B cell (primary cell): Measurements from ENCODE around the gene ZNF655. TPM values are rescaled to one million over a fixed set of nuclear protein-coding genes. Genes with fewer than 3 reads are reported as not detected.

Source experiments
- ATAC-seq: fragments of 200-7000 bp; cut with Tn5 transposase; one replicate; pipeline ENCODE4 v1.10.0; 2021; ENCODE audit warnings: low read depth, mild to moderate bottlenecking, moderate number of reproducible peaks, moderate library complexity
- CTCF ChIA-PET: fragments of 350-600 bp; sonication (Branson Sonifier 250); formaldehyde crosslinking; loops from one replicate; lab custom pipeline; 2021; ENCODE audit warnings: antibody characterized with exemption, inconsistent platforms; lab: Charles Lee
- POLR2A ChIA-PET: fragments of 350-600 bp; sonication (Branson Sonifier 250); formaldehyde crosslinking; loops from one replicate; lab custom pipeline; 2021; ENCODE audit warnings: antibody characterized with exemption; lab: Charles Lee
- DNase-seq: peaks from one replicate; pipeline ENCODE4 v3.0.0; 2013
- H2AFZ ChIP-seq: 2 replicates; pipeline ENCODE4 v1.6.1; 2012; ENCODE audit warnings: mild to moderate bottlenecking, low read depth, low read length; ENCODE audit not compliant: insufficient read depth, poor library complexity, severe bottlenecking
- H3K27ac ChIP-seq, 2 donors: 1 replicate in 1 of 2; 2 replicates in 1 of 2; pipeline ENCODE4 v1.5.1; 2012 to 2013; ENCODE audit warnings: low read length in 2 of 2, mild to moderate bottlenecking in 2 of 2, moderate library complexity in 1 of 2
- H3K27me3 ChIP-seq, 4 experiments: fragments of 200-600 bp in 1 of 4; sonication (generic) in 1 of 4; replicated peaks in 1 of 4; 1 replicate in 2 of 4; 2 replicates in 2 of 4; pipeline versions ENCODE4 v1.6.1 to v1.7.0; 2013 to 2016; ENCODE audit warnings: low read length in 3 of 4, mild to moderate bottlenecking in 2 of 4, mixed read lengths in 1 of 4, moderate library complexity in 1 of 4; ENCODE audit not compliant: insufficient read depth in 4 of 4, control insufficient read depth in 3 of 4; ENCODE audit errors: control extremely low read depth in 1 of 4
- H3K36me3 ChIP-seq, 2 experiments: replicated peaks in 1 of 2; 1 replicate in 1 of 2; 2 replicates in 1 of 2; pipeline versions ENCODE4 v1.6.1 to v1.7.1; 2013; ENCODE audit warnings: low read length in 1 of 2; ENCODE audit not compliant: insufficient read depth in 2 of 2, control insufficient read depth in 1 of 2; ENCODE audit errors: control extremely low read depth in 1 of 2, extremely low read depth in 1 of 2
- H3K4me1 ChIP-seq, 2 donors: fragments of 200-600 bp in 1 of 2; sonication (generic) in 1 of 2; 1 replicate in 1 of 2; 2 replicates in 1 of 2; pipeline versions ENCODE4 v1.5.1 to v1.6.1; 2013 to 2017; ENCODE audit warnings: low read length in 2 of 2; ENCODE audit not compliant: control insufficient read depth in 2 of 2, insufficient read depth in 2 of 2
- H3K4me2 ChIP-seq: replicated peaks from 2 replicates; pipeline ENCODE3; 2012; ENCODE audit warnings: mild to moderate bottlenecking, low read depth, low read length; ENCODE audit not compliant: poor library complexity, severe bottlenecking
- H3K4me3 ChIP-seq, 5 experiments: fragments of 200-600 bp in 1 of 5; sonication (generic) in 1 of 5; 1 replicate in 3 of 5; 2 replicates in 2 of 5; pipeline versions ENCODE4 v1.5.1 to v1.7.0; 2011 to 2016; ENCODE audit warnings: low read length in 4 of 5, mild to moderate bottlenecking in 4 of 5, low read depth in 2 of 5, control low read depth in 1 of 5, moderate library complexity in 1 of 5; ENCODE audit not compliant: insufficient read depth in 1 of 5; ENCODE audit errors: control extremely low read depth in 1 of 5, extremely low read depth in 1 of 5
- H3K79me2 ChIP-seq: fragments of 200-600 bp; sonication (generic); one replicate; pipeline ENCODE4 v1.6.0; 2016; ENCODE audit warnings: low read length; ENCODE audit not compliant: control insufficient read depth, insufficient read depth
- H3K9ac ChIP-seq: fragments of 200-600 bp; sonication (generic); 2 replicates; pipeline ENCODE4 v1.6.1; 2017; ENCODE audit warnings: mild to moderate bottlenecking, low read length, moderate library complexity
- H3K9me3 ChIP-seq, 3 donors: one replicate each; pipeline versions ENCODE4 v1.6.1 to v1.7.1; 2013; ENCODE audit warnings: low read length in 2 of 3; ENCODE audit not compliant: control insufficient read depth in 2 of 3, insufficient read depth in 1 of 3; ENCODE audit errors: control extremely low read depth in 1 of 3
- H4K20me1 ChIP-seq: 2 replicates; pipeline ENCODE4 v1.6.0; 2012; ENCODE audit warnings: mild to moderate bottlenecking, low read length; ENCODE audit not compliant: insufficient read depth, control insufficient read depth, poor library complexity, severe bottlenecking
- H3K27ac Mint-ChIP-seq: one replicate; pipeline ENCODE4 v1.8.0; 2021; ENCODE audit warnings: mixed read lengths
- H3K27me3 Mint-ChIP-seq: one replicate; pipeline ENCODE4 v1.8.0; 2021; ENCODE audit warnings: mixed read lengths
- H3K4me1 Mint-ChIP-seq: one replicate; pipeline ENCODE4 v1.8.0; 2021; ENCODE audit warnings: mixed read lengths
- H3K4me3 Mint-ChIP-seq: one replicate; pipeline ENCODE4 v1.8.0; 2021; ENCODE audit warnings: mixed read lengths
- H3K9me3 Mint-ChIP-seq: one replicate; pipeline ENCODE4 v1.8.0; 2022; ENCODE audit warnings: mixed read lengths; ENCODE audit not compliant: insufficient read depth
- CTCF ChIP-seq: fragments of 200-600 bp; IDR thresholded peaks from one replicate; pipeline ENCODE4 v1.8.0; 2022; ENCODE audit warnings: antibody characterized with exemption, mild to moderate bottlenecking
- EZH2 ChIP-seq: IDR thresholded peaks from 2 replicates; pipeline ENCODE4 v1.6.1; 2012; ENCODE audit warnings: borderline replicate concordance, low read depth, mild to moderate bottlenecking, moderate library complexity, low read length; ENCODE audit not compliant: insufficient read depth, poor library complexity, severe bottlenecking
- WGBS: methylation state at CpG from one replicate; pipeline ENCODE4 v1.1.5; 2013; ENCODE audit warnings: missing lambda C conversion rate; ENCODE audit not compliant: insufficient coverage; 5-methylcytosine and 5-hydroxymethylcytosine counted together
- intact Hi-C: fragments of 100-400 bp; cut with micrococcal nuclease; formaldehyde crosslinking; loops from one replicate; pipeline ENCODE4 v1.10.0; 2022
- polyA plus RNA-seq: library from polyadenylated mRNA; depleted of rRNA; stranded (reverse); fragments of >200 nt; gene quantifications from 2 replicates; pipeline ENCODE4 v1.2.3, GENCODE V29; 2012
- total RNA-seq, 2 donors: library from RNA; stranded (reverse); fragments of 120-200 nt in 1 of 2; gene quantifications; 1 replicate in 1 of 2; 2 replicates in 1 of 2; pipeline versions ENCODE4 v1.2.3 to v1.2.4, GENCODE V29; 2013 to 2022

Gene ZNF655
- total and polyA plus RNA-seq, 2 donors (not counting 1 experiment from before 2014, with no cell fraction given) = 125 to 150 TPM

GRCh38 chr7:99619571-99620130 lies 61.2 kb downstream of the ZNF655 start:
- TF ChIP-seq CTCF = no peak
- no peak for TF ChIP-seq EZH2
- no peak for DNase-seq
- peaks cover 2 to 57% of the 10 kb centered on the region in 2 experiments for H3K36me3 ChIP-seq
- peaks cover 25% of the 10 kb centered on the region for H4K20me1 ChIP-seq
- Mint-ChIP-seq H3K27me3 (no peaks in the 10 kb centered on the region), H3K9me3 (no peaks in the 10 kb centered on the region), H3K4me3 (no peak overlapping the region), H3K27ac (no peak overlapping the region), H3K4me1 (peaks cover 28% of the 10 kb centered on the region)
- H3K27me3 ChIP-seq = no peaks in the 10 kb centered on the region
- no peak overlapping the region for H3K9ac ChIP-seq
- H3K9me3 ChIP-seq = no peaks in the 10 kb centered on the region
- no peak for ATAC-seq
- H3K4me3 ChIP-seq = no peak overlapping the region
- ChIA-PET CTCF (no interaction called here), POLR2A (no interaction called here)
- WGBS = 98% methylated on average over 16 of the region's 18 CpGs
- no peak overlapping the region for H3K4me2 ChIP-seq
- intact Hi-C loops = loop anchor here (5.0 kb wide), 1 partner anchor 292 kb away; the partner anchor contains the start of gene ARPC1A
- peaks cover 17 to 18% of the 10 kb centered on the region in 2 donors for H3K4me1 ChIP-seq
- peaks cover 57% of the 10 kb centered on the region for H3K79me2 ChIP-seq
- no peak overlapping the region for H3K27ac ChIP-seq
- H2AFZ ChIP-seq = no peak overlapping the region

GRCh38 chr7:99621271-99621670 lies 62.8 kb downstream of the ZNF655 start:
- no peak overlapping the region for H3K27ac Mint-ChIP-seq
- ChIA-PET POLR2A (interaction anchor here (0.6 kb wide), 1 partner anchor 76 kb away, joined by 7 read pairs; no protein-coding TSS in a partner anchor), CTCF (no interaction called here)
- peaks cover 12 to 14% of the 10 kb centered on the region in 2 donors for H3K4me1 ChIP-seq
- H4K20me1 ChIP-seq = peaks cover 34% of the 10 kb centered on the region
- no peak overlapping the region for H2AFZ ChIP-seq
- H3K4me3 Mint-ChIP-seq = no peak overlapping the region
- H3K9me3 Mint-ChIP-seq = no peaks in the 10 kb centered on the region
- no peaks in the 10 kb centered on the region for H3K27me3 Mint-ChIP-seq
- intact Hi-C loops = no loop called here
- peaks cover 26% of the 10 kb centered on the region for H3K4me1 Mint-ChIP-seq
- H3K79me2 ChIP-seq = peaks cover 61% of the 10 kb centered on the region
- no peaks in the 10 kb centered on the region for H3K27me3 ChIP-seq
- no peak overlapping the region for H3K27ac ChIP-seq
- no peak overlapping the region for H3K9ac ChIP-seq
- TF ChIP-seq EZH2 (no peak), CTCF (no peak)
- no peak overlapping the region for H3K4me2 ChIP-seq
- H3K36me3 ChIP-seq = peaks cover 2 to 72% of the 10 kb centered on the region in 2 experiments
- WGBS = 99% methylated on average over 4 of the region's 5 CpGs
- DNase-seq (no peak), ATAC-seq (no peak)
- H3K9me3 ChIP-seq = no peaks in the 10 kb centered on the region
- H3K4me3 ChIP-seq = no peak overlapping the region
